Peyer's patch (tissue), 4 donors: ENCODE data around the gene NDST4. TPM values are rescaled to one million over a fixed set of nuclear protein-coding genes. Genes with fewer than 3 reads are reported as not detected.

Experiments
- DNase-seq, 3 donors: peaks; one replicate each; pipeline ENCODE4 v3.0.0-alpha.2; 2017 to 2019
- H3K27ac ChIP-seq, 4 donors: fragments of 200-600 bp; sonication (generic); one replicate each; pipeline ENCODE4 v1.5.1; 2016 to 2019
- H3K27me3 ChIP-seq, 2 donors: fragments of 200-600 bp; sonication (generic); one replicate each; pipeline ENCODE4 v1.5.1; 2019
- H3K36me3 ChIP-seq, 3 donors: fragments of 200-600 bp; sonication (generic); one replicate each; pipeline ENCODE4 v1.5.1; 2016 to 2019
- H3K4me1 ChIP-seq, 4 donors: fragments of 200-600 bp; sonication (generic); one replicate each; pipeline ENCODE4 v1.5.1; 2016 to 2019
- H3K4me3 ChIP-seq, 4 donors: fragments of 200-600 bp; sonication (generic); 1 replicate in 3 of 4; 2 replicates in 1 of 4; pipeline ENCODE4 v1.5.1; 2016 to 2019; ENCODE audit warnings: mild to moderate bottlenecking in 1 of 4
- H3K9me3 ChIP-seq, 4 donors: fragments of 200-600 bp; sonication (generic); one replicate each; pipeline ENCODE4 v1.5.1; 2016 to 2019; ENCODE audit warnings: mild to moderate bottlenecking in 1 of 4
- POLR2A ChIP-seq, 2 donors: fragments of 450-650 bp; IDR thresholded peaks; one replicate each; pipeline ENCODE4 v1.5.1; 2017; ENCODE audit warnings: antibody characterized with exemption in 2 of 2, mild to moderate bottlenecking in 2 of 2, moderate library complexity in 2 of 2
- total RNA-seq, 4 donors: library from RNA; depleted of rRNA; stranded (reverse); fragments of >200 nt; gene quantifications; one replicate each; pipeline ENCODE4 v1.1.0, GENCODE V29; 2016
- TF ChIP-seq, protein P1 (sequence below), 6 experiments: fragments of 450-650 bp in 4 of 6; fragments of 200-600 bp in 2 of 6; sonication (generic) in 1 of 6; IDR thresholded peaks; one replicate each; pipeline ENCODE4 v1.5.1; 2017 to 2019; ENCODE audit warnings: antibody characterized with exemption in 6 of 6, mild to moderate bottlenecking in 3 of 6, moderate library complexity in 1 of 6

Gene NDST4
- total RNA-seq, 4 donors from 2014 or later = not detected

GRCh38 chr4:114976901-114977300 lies 136.5 kb downstream of the NDST4 start:
- no peaks in the 10 kb centered on the region for H3K4me1 ChIP-seq

DNA sequence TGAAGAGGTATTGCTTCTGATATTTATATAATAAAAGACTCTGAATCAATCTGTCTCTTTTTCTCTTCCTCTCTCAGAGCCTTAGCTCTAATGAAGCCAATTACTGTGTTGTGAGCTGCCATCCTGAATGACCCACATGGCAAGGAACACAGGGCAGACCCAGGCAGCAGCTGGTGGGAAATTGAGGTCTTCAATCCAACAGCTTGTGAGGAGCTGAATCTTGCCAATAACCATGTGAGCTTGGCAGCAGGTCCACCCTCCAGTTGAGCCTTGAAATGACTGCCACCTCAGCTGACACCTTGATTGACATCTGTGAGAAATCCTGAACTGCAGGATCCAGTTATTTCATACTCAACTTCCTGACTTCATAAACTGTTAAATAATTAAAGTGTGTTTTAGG lies 149.4 kb downstream of the NDST4 start:
- Histone ChIP-seq H3K36me3 (no peaks in the 10 kb centered on the region), H3K9me3 (no peaks in the 10 kb centered on the region), H3K27me3 (no peaks in the 10 kb centered on the region), H3K4me1 (no peaks in the 10 kb centered on the region), H3K27ac (no peak overlapping the region), H3K4me3 (no peak overlapping the region)
- no peak for DNase-seq
- TF ChIP-seq POLR2A (IDR thresholded peaks at IDR 0.05) = no peak
- TF ChIP-seq, protein P1, sequence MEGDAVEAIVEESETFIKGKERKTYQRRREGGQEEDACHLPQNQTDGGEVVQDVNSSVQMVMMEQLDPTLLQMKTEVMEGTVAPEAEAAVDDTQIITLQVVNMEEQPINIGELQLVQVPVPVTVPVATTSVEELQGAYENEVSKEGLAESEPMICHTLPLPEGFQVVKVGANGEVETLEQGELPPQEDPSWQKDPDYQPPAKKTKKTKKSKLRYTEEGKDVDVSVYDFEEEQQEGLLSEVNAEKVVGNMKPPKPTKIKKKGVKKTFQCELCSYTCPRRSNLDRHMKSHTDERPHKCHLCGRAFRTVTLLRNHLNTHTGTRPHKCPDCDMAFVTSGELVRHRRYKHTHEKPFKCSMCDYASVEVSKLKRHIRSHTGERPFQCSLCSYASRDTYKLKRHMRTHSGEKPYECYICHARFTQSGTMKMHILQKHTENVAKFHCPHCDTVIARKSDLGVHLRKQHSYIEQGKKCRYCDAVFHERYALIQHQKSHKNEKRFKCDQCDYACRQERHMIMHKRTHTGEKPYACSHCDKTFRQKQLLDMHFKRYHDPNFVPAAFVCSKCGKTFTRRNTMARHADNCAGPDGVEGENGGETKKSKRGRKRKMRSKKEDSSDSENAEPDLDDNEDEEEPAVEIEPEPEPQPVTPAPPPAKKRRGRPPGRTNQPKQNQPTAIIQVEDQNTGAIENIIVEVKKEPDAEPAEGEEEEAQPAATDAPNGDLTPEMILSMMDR (IDR thresholded peaks at IDR 0.05) = no peak

More at GRCh38 chr4:114976901-114977300, 136.5 kb downstream of the NDST4 start:
- no peak for DNase-seq
- no peak overlapping the region for H3K27ac ChIP-seq
- no peak overlapping the region for H3K4me3 ChIP-seq
- no peaks in the 10 kb centered on the region for H3K9me3 ChIP-seq
- H3K36me3 ChIP-seq = no peaks in the 10 kb centered on the region
- TF ChIP-seq, protein P1 (IDR thresholded peaks at IDR 0.05) = no peak
- TF ChIP-seq POLR2A (IDR thresholded peaks at IDR 0.05) = no peak
- H3K27me3 ChIP-seq = no peaks in the 10 kb centered on the region

GRCh38 chr4:114945616-114946015 lies 167.8 kb downstream of the NDST4 start:
- Histone ChIP-seq H3K36me3 (no peaks in the 10 kb centered on the region), H3K27ac (no peak overlapping the region), H3K4me3 (no peak overlapping the region), H3K27me3 (no peaks in the 10 kb centered on the region), H3K4me1 (no peaks in the 10 kb centered on the region), H3K9me3 (no peaks in the 10 kb centered on the region)
- TF ChIP-seq, protein P1 (IDR thresholded peaks at IDR 0.05) = no peak
- TF ChIP-seq POLR2A (IDR thresholded peaks at IDR 0.05) = no peak
- DNase-seq = no peak

DNA sequence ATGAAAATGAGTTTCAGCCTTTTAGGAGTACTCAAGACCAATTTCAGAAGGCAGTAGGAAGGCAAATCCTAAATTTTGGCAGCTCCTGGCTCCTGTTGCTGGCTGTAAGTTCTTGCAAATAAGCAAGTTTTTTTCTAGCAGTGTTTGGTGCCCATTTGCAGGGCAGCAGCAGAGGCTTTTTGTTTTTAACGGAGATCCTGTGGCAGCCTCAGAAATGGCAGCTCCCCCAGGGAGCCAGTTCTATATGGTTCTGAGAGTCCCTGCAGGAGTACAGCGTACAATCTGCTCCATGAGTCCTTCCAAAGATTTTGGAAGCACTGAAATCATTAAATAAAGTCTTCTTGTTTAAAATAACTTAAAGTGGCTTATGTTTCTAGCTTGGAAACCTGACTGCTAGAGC lies 171.9 kb downstream of the NDST4 start:
- no peak for TF ChIP-seq POLR2A (IDR thresholded peaks at IDR 0.05)
- TF ChIP-seq, protein P1 (IDR thresholded peaks at IDR 0.05) = no peak
- H3K27me3 ChIP-seq = no peaks in the 10 kb centered on the region
- H3K4me3 ChIP-seq = no peak overlapping the region
- H3K9me3 ChIP-seq = no peaks in the 10 kb centered on the region
- H3K4me1 ChIP-seq = no peaks in the 10 kb centered on the region
- no peak for DNase-seq
- no peaks in the 10 kb centered on the region for H3K36me3 ChIP-seq
- no peak overlapping the region for H3K27ac ChIP-seq

DNA sequence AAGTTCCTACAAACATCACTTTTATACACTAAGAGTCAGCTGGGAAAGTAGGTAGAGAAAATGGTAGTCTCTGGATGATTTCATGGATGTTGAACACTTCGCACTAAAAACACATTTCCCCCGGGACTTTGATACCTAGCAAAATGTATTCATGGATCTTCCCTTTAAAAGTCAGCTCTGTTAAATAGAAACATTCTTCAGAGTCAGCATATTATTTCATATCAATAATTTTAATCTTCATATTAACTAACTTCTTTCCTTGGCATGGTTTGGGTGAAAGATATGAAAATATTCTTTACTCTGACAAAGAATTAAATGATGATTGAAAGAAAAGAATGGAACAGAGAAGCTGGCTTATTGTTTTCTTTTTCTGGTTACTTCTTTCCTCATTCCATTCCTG lies 185.5 kb downstream of the NDST4 start:
- H3K4me1 ChIP-seq = no peaks in the 10 kb centered on the region
- no peak for DNase-seq
- H3K4me3 ChIP-seq = no peak overlapping the region
- no peak overlapping the region for H3K27ac ChIP-seq
- TF ChIP-seq, protein P1 (IDR thresholded peaks at IDR 0.05) = no peak
- no peak for TF ChIP-seq POLR2A (IDR thresholded peaks at IDR 0.05)
- no peaks in the 10 kb centered on the region for H3K9me3 ChIP-seq
- H3K36me3 ChIP-seq = no peaks in the 10 kb centered on the region
- no peaks in the 10 kb centered on the region for H3K27me3 ChIP-seq

DNA sequence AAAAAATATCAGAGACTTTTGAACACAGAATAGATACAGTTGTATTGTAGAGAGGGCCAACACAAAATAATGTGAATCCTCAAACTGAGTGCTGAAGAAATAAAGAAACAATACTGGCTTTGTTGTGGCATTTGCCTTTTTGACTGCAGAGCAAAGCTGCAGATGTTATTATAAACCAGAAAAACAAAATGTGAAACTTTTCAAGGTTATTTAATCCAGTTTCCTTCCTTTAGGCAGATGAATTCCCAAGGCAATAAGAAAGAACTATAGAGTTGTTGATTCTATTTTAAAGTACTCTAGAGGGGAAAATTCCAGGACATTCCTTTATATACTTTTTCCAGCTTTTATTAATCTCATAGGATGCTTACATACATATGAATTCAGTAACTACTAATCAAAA lies 186.8 kb downstream of the NDST4 start:
- no peak overlapping the region for H3K27ac ChIP-seq
- TF ChIP-seq, protein P1 (IDR thresholded peaks at IDR 0.05) = no peak
- TF ChIP-seq POLR2A (IDR thresholded peaks at IDR 0.05) = no peak
- no peaks in the 10 kb centered on the region for H3K36me3 ChIP-seq
- no peak for DNase-seq
- H3K27me3 ChIP-seq = no peaks in the 10 kb centered on the region
- H3K9me3 ChIP-seq = no peaks in the 10 kb centered on the region
- H3K4me1 ChIP-seq = no peaks in the 10 kb centered on the region
- no peak overlapping the region for H3K4me3 ChIP-seq
